Measurements from ENCODE around the gene AKT3.
"Not testable (repeated sequence)": the region's sequence is repeated elsewhere in the genome, so short reads cannot be mapped to it uniquely, and the experiment has no call there.

The AKT3 gene

DNA sequence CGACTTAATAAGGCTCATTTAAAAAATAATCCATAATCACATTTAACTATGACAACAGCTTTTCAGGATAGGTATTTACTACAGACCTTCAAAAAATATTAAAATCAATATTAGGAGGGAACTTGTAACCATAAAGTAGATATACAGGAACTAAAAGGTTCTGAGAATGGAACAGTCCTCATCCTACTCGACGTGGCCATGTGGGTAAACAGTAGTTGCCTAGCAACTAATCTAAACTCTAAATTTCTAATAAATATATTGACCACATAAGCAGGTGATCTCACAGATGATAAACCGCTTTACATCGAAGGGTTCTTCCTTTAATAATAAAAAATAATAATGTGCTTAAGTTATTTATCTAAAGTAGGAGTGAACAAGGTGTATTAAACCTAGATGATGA lies 7.9 kb downstream of the AKT3 start:
- no peak for DNase-seq (ENCODE audit: low read depth in 1 of 2, low spot score in 1 of 2)

- DNase-seq (ENCODE audit: low read depth in 1 of 2, low spot score in 1 of 2), result no peak
Observed at GRCh38 chr1:243841507-243841906, 8.5 kb downstream of the AKT3 start.

DNA sequence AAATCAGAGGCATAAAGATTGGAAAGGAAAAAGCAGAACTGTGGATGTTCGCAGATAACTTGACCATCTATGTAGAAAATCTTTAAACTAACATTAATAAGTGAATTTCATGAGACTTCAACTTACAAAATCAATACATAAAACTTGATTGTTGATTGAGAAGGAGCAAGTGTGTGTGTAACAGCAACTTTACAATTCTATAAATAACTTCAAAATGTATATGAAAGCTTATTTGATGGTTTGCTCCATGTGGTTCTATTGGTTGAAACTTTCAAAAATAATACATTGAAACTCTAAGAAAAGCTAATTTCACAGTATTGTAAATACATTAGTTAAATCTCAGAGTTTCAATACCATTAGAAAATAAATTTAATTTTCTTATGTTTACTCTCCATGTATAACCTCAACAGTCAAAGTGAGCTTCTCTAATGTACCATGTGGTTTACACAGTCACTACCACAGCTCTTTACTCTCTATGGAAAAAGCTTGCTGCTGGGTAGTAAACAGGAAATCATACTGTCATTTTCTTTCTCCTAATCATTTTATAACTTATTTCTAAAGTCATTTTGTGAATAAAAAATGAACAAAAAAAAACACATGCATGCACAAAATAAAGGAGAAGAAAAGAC lies 12.0 kb downstream of the AKT3 start:
- DNase-seq (ENCODE audit: low read depth in 1 of 2, low spot score in 1 of 2), result no peak

GRCh38 chr1:243834130-243834529 lies 15.9 kb downstream of the AKT3 start:
- no peak for DNase-seq (ENCODE audit: low read depth in 1 of 2, low spot score in 1 of 2)

DNA sequence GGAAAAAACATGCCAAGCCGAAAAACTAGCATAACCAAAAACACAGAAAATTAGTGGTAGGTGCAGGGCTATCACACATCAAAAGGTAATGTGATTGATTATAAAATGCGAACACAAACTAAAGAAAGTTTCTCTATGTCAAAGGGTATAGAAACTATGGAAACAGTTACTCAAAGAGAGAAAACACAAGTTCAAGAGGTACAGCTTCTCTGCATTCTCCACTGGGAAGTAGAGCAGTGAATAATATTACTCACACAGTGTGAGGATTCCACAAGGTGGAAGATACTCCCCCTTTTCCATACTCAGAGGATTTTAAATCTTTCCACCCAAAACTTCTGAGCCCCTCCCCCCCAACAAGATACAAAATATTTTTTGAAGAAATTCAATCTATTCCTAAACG lies 18.6 kb downstream of the AKT3 start:
- no peak for DNase-seq (ENCODE audit: low read depth in 1 of 2, low spot score in 1 of 2)

DNA sequence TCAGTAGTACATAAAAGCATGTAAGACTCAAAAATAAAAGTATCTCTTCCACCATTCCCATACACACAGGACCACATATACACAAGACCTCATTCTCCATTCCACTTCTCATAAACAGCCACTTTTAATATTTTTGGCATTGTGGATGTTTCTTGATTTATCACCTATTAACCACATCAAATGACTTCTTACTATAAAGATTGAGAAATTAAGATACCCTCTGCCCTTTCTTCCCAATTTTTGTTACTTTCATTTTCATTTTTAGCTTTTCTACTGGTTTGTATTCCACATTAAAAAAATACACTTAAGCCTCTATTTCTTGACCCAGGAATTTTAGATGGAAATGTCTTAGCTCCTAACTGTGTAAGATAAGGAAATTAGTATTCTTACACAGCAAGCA lies 22.8 kb downstream of the AKT3 start:
- no peak for DNase-seq (ENCODE audit: low read depth in 1 of 2, low spot score in 1 of 2)

- DNase-seq (ENCODE audit: low read depth in 1 of 2, low spot score in 1 of 2), result not testable (repeated sequence)
Observed at GRCh38 chr1:243824907-243825306, 25.1 kb downstream of the AKT3 start.

DNA sequence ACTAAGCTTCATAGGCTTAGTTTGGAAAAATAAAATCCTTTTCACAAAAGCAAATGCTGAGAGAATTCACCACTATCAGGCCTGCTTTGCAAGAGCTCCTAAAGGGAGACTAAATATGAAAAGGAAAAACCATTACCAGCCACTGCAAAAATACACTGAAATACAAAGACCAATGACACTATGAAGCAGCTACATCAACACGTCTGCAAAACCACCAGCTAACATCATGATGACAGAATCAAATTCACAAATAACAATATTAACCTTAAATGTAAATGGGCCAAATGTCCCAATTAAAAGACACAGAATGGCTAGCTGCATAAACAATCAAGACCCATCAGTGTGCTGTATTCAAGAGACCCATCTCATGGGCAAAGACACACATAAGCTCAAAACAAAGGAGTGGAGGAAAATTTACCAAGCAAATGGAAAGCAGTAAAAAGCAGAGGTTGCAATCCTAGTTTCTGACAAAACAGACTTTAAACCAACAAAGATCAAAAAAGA lies 28.8 kb downstream of the AKT3 start:
- no peak for DNase-seq (ENCODE audit: low read depth in 1 of 2, low spot score in 1 of 2)

DNA sequence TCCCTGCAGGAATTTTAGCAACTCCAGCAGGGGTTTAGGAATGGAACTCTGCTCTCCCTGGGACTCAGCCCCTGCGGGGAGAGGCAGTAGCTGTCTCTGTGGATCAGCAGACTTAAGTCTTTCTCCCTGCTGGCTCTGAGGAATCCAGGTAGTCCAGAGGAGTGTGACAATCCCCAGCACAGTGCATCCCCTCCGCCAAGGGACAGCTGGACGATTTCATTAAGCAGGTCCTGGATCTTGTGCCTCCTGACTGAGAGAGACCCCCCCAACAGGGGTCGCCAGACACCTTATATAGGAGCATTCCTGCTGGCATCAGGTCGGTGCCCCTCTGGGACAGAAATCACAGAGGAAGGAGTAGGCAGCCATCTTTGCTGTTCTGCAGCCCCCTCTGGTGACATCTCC lies 30.6 kb downstream of the AKT3 start:
- no peak for DNase-seq (ENCODE audit: low read depth in 1 of 2, low spot score in 1 of 2)

- DNase-seq (ENCODE audit: low read depth in 1 of 2, low spot score in 1 of 2), result no peak
Observed at GRCh38 chr1:243818978-243819377, 31.1 kb downstream of the AKT3 start.

DNA sequence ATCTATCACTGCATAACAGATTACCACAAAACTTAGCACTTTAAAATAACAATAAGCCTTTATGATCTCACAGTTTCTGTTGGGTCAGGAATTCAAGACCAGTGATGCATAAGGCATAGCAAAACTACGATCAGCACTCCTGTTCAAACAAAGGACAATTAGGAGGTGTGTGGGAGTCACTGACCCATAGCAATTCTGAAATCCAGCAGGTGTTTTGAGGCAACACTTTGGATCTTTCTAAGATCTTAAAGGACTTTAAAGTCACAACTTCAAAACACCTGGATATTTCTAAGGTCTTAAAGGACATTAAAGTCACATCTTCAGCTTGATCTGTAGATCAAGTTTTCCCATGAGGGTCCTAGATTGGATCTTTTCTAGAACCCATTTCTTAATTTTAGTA lies 35.3 kb downstream of the AKT3 start:
- no peak for DNase-seq (ENCODE audit: low read depth in 1 of 2, low spot score in 1 of 2)

DNA sequence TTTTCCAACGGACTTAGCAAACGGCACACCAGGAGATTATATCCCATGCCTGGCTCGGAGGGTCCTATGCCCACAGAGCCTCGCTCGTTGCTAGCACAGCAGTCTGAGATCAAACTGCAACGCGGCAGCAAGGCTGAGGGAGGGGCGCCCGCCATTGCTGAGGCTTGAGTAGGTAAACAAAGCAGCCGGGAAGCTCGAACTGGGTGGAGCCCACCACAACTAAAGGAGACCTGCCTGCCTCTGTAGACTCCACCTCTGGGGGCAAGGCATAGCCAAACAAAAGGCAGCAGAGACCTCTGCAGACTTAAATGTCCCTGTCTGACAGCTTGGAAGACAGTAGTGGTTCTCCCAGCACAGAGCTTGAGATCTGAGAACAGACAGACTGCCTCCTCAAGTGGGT lies 42.7 kb downstream of the AKT3 start:
- DNase-seq (ENCODE audit: low read depth in 1 of 2, low spot score in 1 of 2), result not testable (repeated sequence)

DNA sequence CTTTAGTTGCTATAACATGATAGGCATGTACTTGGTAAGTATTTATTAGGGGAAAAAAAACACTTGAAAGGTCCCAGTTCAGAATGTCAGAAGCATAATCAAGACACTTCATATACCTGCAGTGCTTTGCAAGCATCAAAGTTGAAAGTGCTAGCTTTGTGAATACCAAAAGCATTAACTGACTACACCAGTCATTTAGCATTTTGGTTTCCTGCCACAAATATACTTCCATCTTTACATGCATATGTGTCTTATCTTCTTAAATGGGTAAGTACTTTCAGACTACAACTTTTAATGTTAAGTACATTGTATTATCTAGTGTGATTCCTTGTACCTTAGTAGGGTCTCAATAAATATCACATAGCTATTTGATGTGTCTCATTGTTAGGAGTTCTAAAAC lies 43.7 kb downstream of the AKT3 start:
- no peak for DNase-seq (ENCODE audit: low read depth in 1 of 2, low spot score in 1 of 2)

- DNase-seq (ENCODE audit: low read depth in 1 of 2, low spot score in 1 of 2), result no peak
Observed at GRCh38 chr1:243802736-243803135, 47.3 kb downstream of the AKT3 start.

- DNase-seq (ENCODE audit: low read depth in 1 of 2, low spot score in 1 of 2), result no peak
Observed at GRCh38 chr1:243801378-243801777, 48.7 kb downstream of the AKT3 start.

DNA sequence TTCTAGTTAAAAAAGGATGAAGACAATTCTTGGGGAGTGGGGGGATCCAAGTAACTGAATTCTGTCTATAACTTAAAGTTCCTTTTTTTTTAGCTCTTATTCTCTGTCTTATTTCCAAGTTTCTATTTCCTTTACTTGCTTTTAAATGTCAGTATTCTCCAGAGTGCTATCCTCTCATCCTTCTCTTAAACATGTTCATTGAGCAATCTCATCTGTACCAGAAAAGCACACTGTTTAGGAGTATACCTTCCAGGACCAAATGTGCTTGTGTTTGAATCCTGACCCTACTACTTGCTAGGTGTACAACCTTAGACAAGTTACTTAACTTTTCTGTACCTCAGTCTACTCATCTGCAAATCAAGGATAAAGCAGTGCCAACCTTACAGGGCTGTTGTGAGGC lies 50.1 kb downstream of the AKT3 start:
- DNase-seq (ENCODE audit: low read depth in 1 of 2, low spot score in 1 of 2), result no peak

GRCh38 chr1:243798726-243799125 lies 51.3 kb downstream of the AKT3 start:
- no peak for DNase-seq (ENCODE audit: low read depth in 1 of 2, low spot score in 1 of 2)

DNA sequence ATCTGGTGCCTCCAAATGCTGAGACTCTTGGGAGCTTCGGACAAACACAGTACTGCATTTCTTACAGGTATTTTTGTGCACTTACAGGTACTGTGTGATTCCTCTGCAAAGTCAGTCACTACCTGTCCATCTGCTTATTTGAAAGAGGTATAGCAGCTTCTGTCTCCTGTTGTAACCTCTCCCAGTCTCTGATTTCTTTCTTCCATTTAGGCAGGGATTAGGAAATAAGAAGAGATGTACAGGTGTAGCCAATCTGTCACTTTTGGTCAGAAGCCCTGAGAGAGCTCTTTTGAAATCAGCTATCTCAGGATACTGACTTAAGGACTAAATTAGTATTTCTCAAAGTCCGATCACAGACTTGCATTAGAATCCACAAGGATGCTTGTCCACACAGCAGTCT lies 54.0 kb downstream of the AKT3 start:
- no peak for DNase-seq (ENCODE audit: low read depth in 1 of 2, low spot score in 1 of 2)

- DNase-seq (ENCODE audit: low read depth in 1 of 2, low spot score in 1 of 2), result no peak
Observed at GRCh38 chr1:243793298-243793697, 56.7 kb downstream of the AKT3 start.

DNA sequence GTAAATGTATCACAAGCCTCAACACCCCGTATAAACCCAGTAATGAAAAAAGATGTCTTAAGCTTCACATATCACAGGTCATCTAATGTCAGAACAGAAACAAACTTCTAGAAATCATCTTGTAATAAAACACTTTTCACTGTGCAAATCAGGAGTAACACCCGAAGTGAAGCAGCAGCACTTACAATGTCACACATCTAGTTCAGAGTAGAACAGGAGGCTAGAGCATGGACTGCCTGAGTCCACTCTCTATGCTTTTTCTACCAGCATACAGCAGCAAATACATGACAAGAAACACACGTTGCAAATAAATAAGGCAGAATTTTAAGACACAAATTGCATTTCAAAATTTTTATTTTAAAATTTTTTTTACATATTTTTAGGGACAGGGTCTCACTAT lies 57.2 kb downstream of the AKT3 start:
- DNase-seq (ENCODE audit: low read depth in 1 of 2, low spot score in 1 of 2), result no peak

DNA sequence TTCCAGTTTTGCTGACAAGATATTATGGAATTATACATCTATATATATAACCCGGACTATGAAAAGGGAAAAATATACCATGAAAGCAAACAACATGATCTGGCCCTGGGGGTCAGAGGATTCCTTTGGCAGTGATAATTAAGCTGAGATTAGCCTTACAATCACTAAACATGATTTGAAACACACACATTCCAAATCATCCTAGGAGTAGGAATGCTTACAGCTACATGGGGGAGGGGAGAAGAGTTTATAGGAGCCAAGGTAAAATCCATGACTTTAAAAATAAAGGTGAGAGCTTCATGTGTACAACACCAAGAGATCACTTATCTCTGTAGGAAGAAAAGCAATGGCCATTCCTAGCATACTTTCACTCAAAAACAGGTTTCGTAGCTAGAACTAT lies 57.6 kb downstream of the AKT3 start:
- DNase-seq (ENCODE audit: low read depth in 1 of 2, low spot score in 1 of 2), result no peak

GRCh38 chr1:243791586-243792267 lies 58.3 kb downstream of the AKT3 start:
- no peak for DNase-seq (ENCODE audit: low read depth in 1 of 2, low spot score in 1 of 2)

DNA sequence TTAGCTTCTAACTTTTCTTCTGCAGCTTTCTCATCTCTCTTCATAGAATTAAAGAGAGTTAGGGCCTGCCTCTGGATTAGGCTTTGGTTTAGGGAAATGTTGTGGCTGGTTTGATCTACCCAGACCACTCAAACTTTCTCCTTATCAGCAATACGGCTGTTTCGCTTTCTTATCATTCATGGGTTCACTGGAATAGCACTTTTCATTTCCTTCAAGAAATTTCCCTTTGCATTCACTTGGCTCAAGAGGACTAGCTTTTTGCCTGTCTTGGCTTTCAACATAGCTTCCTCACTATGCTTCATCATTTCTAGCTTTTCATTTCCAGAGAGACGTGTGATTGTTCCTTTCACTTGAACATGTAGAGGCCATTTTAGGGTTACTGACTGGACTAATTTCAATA lies 59.6 kb downstream of the AKT3 start:
- no peak for DNase-seq (ENCODE audit: low read depth in 1 of 2, low spot score in 1 of 2)
